Renal cortex interstitium (tissue), 11 donors: Measurements from ENCODE around the gene KLHL6. TPM values are rescaled to one million over a fixed set of nuclear protein-coding genes. Genes with fewer than 3 reads are reported as not detected.
"Not testable (repeated sequence)": the region's sequence is repeated elsewhere in the genome, so short reads cannot be mapped to it uniquely, and the experiment has no call there.

ENCODE experiments used
- DNase-seq, 11 donors: peaks; one replicate each; pipeline ENCODE4 v3.0.0-alpha.2; 2013; ENCODE audit warnings: low read depth in 9 of 11, low spot score in 4 of 11; ENCODE audit errors: extremely low read depth in 1 of 11
- polyA plus RNA-seq, 3 donors: library from polyadenylated mRNA; unstranded; fragments of 120-200 nt; gene quantifications; one replicate each; pipeline ENCODE4 v1.2.1, GENCODE V29; 2013; ENCODE audit not compliant: insufficient read length in 3 of 3

Gene KLHL6
- polyA plus RNA-seq, 3 donors: 1.2 to 1.9 (median 1.2) TPM

DNA sequence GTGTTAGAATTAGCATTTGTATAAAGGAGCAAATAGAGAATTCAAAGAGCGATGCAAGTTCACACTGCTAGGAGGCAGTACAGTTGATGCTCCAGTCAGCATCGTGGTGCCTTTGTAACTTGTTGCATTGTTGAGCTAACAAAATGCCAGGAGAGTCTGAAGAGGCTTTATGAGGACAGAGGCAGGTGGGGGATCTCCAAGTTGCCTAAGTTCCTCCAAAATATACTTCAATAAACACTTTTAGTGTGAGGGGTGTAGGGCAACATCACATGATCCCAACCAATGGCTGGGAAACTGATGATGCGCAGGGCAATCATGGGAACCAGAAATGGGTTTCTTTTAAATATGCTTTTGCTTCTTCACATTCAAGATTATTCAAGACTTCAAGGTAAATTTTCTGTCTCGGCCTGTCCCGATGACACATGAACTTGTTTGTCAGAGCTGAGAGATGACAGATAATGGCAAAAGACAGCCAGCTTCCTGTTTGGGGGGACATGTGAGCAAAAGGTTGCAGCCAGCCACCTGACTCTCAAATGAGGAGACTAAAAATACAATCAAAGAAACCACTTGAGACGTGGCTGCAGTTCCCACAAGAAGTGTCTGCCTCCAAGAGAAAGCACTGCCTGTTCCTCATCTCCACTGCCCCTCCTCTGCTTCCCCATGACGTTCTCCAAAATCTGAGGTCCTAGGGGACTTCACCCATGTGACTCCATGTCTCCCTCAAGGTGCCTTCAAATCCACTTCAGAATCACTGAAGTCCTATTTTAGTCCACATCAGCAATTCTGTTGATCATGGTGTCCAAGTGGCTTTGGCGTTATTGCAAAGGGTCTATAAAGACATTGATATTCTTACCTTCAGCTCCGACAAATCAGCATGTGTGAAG lies 39.3 kb downstream of the KLHL6 start:
- DNase-seq: no peak

DNA sequence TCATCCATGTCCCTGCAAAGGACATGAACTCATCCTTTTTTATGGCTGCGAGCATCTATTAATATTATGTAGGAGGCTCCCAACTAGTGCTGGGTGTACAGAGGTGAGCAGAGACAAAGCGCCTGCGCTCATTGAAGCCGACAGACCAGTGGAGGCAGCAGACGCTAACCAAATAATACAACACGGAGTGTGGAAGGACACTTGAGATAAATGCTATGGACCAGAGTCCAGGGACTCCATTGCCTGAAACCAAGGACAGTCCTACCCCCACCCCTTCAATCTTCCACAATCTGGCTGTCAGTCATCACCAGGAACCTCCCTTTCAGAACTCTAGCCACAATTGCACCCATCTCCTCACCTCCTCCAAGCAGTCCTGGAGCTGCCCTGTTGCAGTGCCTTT lies 41.5 kb downstream of the KLHL6 start:
- no peak for DNase-seq

GRCh38 chr3:183513046-183513706 lies 42.3 kb downstream of the KLHL6 start:
- no peak for DNase-seq

GRCh38 chr3:183511286-183512131 lies 44.0 kb downstream of the KLHL6 start:
- not testable (repeated sequence) for DNase-seq

DNA sequence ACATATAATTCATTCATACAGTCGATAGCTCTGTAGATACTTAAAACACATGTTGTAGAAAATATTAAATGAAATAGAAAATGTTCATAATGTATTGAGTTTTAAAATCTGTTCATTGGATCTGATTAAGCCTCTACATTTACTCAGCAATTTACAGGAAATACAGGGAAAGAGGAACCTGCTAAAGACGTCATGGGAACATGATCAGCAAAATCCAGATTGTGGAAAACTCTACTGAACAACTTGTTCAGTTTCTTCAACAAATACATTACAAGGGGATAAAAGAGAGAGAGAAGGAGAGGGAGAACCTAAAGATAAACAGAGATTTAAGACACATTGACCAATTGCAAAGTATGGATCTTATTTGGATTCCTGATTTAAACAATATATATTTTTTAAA lies 46.7 kb downstream of the KLHL6 start:
- no peak for DNase-seq

DNA sequence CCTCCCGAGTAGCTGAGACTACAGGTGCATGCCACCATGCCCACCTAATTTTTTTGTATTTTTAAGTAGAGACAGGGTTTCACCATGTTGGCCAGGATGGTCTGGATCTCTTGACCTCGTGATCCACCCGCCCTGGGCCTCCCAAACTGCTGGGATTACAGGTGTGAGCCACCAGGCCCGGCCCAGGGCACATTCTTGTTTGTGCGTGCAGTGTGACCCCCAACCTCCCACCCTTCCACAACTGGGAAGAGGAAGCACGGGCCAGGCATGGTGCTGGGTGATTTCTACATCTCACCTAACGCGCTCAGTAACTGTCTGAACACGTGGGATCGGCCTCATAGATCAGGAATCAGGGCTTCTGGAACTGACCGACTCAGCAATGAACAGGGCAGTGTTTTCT lies 48.0 kb downstream of the KLHL6 start:
- DNase-seq: no peak

DNA sequence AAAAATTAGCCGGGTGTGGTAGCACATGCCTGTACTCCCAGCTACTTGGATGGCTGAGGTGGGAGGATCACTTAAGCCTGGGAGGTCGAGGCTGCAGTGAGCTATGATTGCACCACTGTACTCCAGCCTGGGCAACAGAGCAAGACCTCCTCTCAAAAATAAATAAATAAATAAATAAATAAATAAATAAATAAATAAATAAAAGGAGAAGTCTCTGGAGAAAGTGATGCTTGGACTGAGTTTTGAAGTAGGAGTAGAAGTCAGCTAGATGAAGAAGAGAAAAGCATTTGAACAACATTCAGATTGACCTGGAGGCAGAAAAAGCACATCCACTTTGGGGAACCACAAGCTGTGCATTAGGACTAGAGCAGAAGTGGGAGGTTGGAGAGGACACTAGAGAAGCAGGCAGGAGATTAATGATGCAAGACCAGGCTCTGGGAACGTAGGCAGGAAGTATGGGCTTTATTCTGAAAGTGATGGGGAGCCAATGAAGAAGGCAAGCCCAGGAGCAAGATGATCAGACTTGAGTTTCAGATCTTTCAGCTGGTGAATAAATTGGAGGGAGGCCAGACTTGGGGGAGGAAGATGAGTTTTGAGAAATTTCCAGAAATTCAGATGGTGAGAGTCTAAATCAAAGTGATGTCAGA lies 48.7 kb downstream of the KLHL6 start:
- DNase-seq: no peak

GRCh38 chr3:183504597-183504996 lies 50.9 kb downstream of the KLHL6 start:
- no peak for DNase-seq

- no peak for DNase-seq
Measured at GRCh38 chr3:183503746-183504145, 51.8 kb downstream of the KLHL6 start.

GRCh38 chr3:183502237-183503181 lies 53.0 kb downstream of the KLHL6 start:
- no peak for DNase-seq

GRCh38 chr3:183500981-183501704 lies 54.4 kb downstream of the KLHL6 start:
- no peak for DNase-seq

GRCh38 chr3:183500319-183500718 lies 55.2 kb downstream of the KLHL6 start:
- no peak for DNase-seq

DNA sequence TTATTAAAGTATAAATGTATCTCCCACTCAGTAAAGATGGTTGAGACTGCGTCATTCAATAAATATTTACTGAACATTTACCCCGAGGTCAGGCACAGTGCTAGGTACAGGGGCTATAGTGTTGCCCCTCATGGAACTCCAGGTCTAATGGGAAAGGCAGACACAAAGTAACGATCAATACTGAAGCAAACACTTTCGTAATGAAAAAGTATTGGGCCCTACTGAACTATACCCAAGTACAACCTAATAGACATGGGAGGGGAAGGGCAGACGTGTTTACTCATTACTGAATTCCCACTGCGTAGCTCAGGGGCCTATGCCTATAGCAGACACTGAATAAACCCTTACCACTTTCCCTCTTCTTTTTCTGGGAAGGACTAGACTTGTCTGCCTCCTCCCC lies 56.9 kb downstream of the KLHL6 start:
- no peak for DNase-seq

DNA sequence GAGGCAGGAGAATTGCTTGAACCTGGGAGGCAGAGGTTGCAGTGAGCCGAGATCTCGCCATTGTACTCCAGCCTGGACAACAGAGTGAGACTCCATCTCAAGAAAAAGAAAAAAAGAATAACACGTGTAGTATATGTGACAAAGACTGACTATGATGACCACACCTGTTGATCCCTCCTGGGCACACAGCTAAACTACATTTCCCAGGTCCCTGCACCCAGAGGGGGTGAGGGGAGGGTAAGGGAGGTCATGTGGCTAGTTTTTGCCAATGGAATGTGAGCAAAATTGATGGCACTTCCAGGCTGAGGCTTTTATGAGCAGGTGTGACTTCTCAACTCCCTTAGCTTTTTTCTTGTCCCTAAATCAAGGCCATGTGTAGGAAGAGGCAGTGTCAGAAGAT lies 58.2 kb downstream of the KLHL6 start:
- no peak for DNase-seq

- no peak for DNase-seq
Measured at GRCh38 chr3:183496311-183496710, 59.2 kb downstream of the KLHL6 start.

DNA sequence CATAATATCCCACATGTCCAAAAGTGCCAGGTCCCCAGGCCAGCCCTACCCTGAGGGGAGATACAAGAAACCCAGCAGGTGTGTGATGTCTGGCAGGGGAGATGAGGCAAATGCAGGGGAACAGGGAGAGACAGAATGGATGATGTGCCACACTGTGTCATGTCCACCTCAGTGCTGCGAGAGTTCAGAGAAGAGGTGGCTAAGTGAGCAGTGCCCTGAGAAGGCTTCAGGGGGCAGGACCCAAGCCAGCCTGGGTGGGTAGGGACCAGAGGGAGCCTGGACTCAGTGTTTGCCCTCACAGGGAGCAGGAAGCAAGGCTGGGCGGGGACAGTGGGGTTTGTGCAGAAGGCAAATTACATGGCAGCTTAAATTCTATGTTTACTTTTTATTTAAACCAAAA lies 61.2 kb downstream of the KLHL6 start:
- no peak for DNase-seq

- DNase-seq: no peak
Measured at GRCh38 chr3:183493296-183494045, 62.0 kb downstream of the KLHL6 start.
